ENCODE results near the gene RSKR. TPM values are rescaled to one million over a fixed set of nuclear protein-coding genes. Genes with fewer than 3 reads are reported as not detected.

RSKR gene, protein sequence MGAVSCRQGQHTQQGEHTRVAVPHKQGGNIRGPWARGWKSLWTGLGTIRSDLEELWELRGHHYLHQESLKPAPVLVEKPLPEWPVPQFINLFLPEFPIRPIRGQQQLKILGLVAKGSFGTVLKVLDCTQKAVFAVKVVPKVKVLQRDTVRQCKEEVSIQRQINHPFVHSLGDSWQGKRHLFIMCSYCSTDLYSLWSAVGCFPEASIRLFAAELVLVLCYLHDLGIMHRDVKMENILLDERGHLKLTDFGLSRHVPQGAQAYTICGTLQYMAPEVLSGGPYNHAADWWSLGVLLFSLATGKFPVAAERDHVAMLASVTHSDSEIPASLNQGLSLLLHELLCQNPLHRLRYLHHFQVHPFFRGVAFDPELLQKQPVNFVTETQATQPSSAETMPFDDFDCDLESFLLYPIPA
- total RNA-seq = 5.1 and 5.8 TPM in 2 replicates

DNA sequence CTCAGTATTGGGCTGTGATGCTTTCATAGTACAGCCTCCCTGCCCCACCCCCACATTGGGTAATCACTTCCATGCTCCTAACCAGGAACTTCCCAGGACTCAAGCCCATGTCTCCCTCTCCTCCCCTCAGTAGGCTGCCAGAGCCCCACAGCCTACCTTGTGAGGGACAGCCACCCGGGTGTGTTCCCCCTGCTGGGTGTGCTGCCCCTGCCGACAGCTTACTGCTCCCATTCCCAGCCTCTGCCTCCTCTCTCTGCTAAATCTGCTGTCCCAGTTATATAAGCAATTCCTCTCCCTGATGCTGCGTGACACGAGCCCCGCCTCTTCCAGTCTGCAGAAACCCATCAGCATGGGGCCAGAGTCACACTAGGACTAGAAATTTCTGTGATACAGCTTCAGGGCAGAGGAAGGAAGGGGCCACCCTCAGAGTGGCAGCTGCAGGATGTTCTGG is at the start of gene RSKR:
TSS of gene RSKR (minus strand) at position 255 of the 451 bp plus-strand sequence. CDS start at position 231, 24 bp downstream.

DNA sequence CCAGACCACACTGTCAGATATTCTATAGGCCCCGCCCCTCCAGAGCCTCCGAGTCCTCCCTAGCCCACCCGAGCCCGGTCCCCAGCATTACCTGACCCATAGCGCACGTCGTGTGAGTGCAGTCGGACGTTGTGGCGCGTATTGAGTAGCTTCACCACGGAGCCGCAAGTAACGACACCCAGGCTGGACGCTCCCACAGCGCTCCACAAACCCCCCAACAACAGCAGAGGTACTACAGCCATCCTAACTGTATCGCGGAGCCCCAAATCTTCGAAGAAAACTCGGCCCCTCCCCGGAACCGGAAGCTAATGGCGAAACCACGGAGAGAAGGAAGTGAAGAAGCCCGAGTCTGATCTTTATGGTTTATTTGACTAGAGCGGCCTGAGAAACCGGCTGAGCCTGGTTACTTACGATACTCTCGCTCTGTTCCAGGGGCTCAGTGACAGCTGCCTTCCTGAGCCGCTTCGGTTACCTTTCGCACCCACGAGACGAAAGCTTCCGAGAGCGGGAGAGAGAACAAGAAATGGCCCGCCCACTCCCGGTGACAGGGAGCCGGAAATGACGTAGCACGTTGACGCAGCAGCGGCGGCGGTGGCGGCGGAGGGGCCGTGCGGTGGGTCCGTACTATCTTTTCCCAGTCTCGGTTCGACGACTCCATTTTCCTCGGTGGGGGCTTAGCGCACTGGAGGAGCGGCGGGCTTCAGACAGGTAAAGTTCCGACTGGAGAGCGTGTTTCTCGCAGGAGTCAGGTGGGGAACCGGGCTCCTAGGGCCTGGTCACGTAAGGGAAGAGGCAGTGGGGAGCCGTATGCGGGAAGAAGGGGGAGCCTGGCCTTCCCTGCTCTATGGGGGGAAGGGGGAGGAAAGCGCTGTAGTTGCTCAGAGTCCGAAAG is 47.9 kb upstream of the RSKR start, which contains the start of the genes SDF2 and SUPT6H:
TSS of gene SDF2 (minus strand) at position 272 of the 892 bp plus-strand sequence. CDS start at position 242, 30 bp downstream.
TSS of gene SUPT6H (plus strand) at position 571 of the 892 bp plus-strand sequence. CDS start 11,197 bp downstream, outside the sequence.

DNA sequence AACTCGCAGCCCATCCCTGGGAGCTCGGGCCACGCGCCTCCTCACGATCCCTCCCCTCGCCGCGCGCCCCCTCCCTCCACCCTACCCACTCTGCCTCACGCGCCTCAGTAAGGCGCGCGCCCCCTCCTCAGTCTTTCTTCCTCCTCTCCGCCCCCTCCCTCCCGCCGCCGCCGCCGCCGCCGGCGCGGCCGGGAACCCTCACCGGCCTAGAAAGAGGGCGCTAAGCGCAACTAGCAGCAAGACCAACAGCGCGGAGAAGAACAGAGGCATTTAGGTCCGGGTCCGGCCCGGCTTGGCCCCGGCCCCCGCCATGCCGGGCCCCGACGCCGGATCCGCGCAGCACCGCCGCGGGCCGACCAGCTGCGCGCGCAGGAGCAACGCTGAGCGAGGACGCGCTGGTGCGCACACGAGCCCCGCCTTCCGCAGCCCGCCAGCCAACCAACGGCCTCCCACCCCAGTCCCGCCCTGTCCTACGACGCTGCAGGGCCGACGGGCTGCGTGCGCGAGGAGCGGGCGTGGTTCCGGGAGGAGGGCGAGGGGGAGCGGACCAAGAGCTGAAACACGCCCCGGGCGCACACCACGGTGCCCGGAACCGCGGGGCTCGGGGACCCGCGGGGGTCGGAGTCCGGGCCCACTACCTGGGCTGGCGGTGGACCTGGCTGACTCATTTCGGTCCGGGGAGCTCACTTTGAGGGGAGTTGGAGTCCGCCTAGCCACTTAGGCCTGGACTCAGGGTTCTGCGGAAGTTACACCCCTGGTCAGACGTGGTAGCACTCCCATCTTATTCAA is 31.0 kb upstream of the RSKR start, which contains the start of gene BLTP2:
TSS of gene BLTP2 (minus strand) at position 372 of the 789 bp plus-strand sequence. CDS start at position 270, 102 bp downstream.

DNA sequence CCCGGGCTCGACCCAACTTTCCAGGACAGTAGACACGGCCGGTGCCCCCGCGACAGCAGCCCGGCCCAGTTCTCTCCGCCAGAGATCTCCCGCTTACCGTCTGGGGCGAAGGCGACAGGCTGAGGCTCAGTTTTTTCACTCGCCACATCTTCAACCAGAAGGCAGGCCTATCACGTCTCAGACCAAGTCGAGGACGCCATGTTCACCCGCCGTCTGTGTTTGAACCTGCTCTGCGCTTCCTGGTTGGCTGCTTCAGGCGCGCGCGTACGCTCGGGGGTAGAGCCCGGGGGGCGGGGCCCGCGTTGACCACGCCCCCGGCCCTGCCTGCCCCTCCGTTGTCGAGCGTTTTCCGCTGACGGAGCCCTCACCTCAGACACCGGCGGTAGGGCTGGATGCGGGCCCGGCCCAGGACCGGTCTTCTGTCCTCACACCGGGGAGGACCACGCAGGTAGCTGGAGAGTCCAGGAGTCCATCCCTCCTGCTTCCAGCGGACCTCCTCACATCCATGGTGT is 15.1 kb downstream of the RSKR start, which contains the start of gene SPAG5:
TSS of gene SPAG5 (minus strand) at position 227 of the 512 bp plus-strand sequence. CDS start at position 148, 79 bp downstream.

DNA sequence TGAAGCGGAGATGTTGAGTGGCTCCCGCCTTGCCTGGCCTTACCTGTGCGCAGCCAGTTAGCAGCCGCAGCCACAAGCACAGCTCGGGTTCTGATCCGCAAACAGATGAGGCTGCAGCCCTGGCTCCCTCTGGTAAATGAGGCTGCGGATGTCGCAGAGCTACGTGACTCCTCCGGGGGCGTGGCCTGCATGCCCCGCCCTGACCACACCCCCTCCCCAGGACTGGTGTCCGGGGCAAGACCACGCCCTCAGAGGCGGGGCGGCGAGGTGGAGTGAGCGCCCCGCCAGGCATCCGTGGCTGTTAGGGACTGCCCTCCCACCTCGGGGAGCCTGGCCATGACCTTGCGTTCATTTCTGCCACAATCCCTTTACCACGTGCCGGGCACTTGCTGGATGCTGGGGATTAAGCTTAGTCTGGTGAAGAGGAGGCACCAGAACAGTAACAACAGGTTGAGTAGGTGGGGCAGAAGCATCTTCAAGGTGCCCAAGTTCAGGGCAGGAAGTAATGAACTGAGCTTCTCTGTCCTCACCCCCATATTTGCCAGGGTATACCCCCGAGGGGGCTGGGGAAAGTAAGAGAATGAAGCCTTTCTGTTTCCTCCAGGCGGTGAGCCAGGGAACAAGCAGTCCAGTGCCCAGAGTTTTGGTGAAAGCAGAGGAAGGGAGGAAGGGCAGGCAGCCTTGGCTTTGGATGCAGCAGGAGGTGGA is 37.1 kb downstream of the RSKR start, which contains the start of gene ALDOC:
TSS of gene ALDOC (minus strand) at position 138 of the 708 bp plus-strand sequence. CDS start 1,363 bp downstream, outside the sequence.

DNA sequence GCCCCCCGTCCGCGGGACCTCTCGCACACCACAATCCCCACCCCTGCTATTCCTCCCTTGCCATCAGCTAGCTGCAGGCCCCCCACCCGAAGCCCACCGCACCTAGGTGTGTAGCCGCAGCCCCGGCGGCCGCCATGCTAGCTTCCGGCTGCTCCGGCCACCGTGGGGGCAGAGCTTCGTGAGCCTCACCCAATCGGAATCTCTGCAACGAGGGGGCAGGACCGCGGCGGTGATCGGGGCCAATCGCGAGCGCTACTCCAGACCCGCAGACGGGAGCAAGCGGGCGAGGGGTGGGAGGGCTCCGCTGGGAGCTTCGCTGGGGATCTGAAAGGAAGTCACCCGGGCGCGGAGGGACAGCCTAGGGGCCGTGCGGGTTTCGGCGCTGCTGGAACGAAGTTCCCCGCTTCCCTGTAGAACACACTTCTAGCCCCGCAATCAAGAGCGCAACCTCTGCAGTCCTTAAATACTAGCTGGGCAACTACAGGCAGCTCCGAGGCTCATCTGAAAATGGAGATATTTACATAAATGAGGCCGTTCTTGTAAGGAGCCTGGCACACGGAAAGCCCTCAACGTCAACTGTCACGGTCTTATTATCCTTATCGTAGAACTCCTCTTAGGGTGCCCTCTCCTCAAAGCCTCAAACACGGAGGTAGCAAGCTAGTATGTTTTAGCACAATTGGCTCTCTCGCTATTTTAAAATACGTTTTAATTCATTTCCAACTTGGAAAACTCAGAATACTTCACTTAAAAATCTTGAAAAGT is 42.4 kb downstream of the RSKR start, which contains the start of gene PIGS:
TSS of gene PIGS (minus strand) at position 164 of the 762 bp plus-strand sequence. CDS start at position 136, 28 bp downstream.

Other genes starting within 250 kb of the RSKR start
- not detected in 2 replicates for gene SEBOX, start 249.0 kb downstream of the RSKR start, total RNA-seq
- gene VTN, start 243.9 kb downstream of the RSKR start, total RNA-seq = 0.33 TPM in 1 of 2 replicates, not detected in the other
- gene SARM1, start 242.5 kb downstream of the RSKR start, total RNA-seq = 6.1 and 9.4 TPM in 2 replicates
- 3.2 and 8.1 TPM in 2 replicates for gene SLC46A1, start 208.0 kb downstream of the RSKR start, total RNA-seq
- not detected in 2 replicates for gene SLC13A2, start 140.5 kb downstream of the RSKR start, total RNA-seq
- not detected in 2 replicates for gene FOXN1, start 107.8 kb downstream of the RSKR start, total RNA-seq
- gene UNC119, start 61.6 kb downstream of the RSKR start, total RNA-seq = 18.0 and 43.2 TPM in 2 replicates
- 61.2 and 78.9 TPM in 2 replicates for gene PIGS, start 42.7 kb downstream of the RSKR start, total RNA-seq
- 72.4 and 98.9 TPM in 2 replicates for gene ALDOC, start 37.3 kb downstream of the RSKR start, total RNA-seq
- 5.6 and 46.1 TPM in 2 replicates for gene SPAG5, start 15.2 kb downstream of the RSKR start, total RNA-seq
- gene BLTP2, start 31.0 kb upstream of the RSKR start, total RNA-seq = 154 and 173 TPM in 2 replicates
- 49.8 and 56.4 TPM in 2 replicates for gene SDF2, start 47.7 kb upstream of the RSKR start, total RNA-seq
- gene SUPT6H, start 48.0 kb upstream of the RSKR start, total RNA-seq = 55.9 and 59.9 TPM in 2 replicates
- 1.9 and 3.1 TPM in 2 replicates for gene PROCA1, start 97.7 kb upstream of the RSKR start, total RNA-seq
- gene RAB34, start 103.7 kb upstream of the RSKR start, total RNA-seq = 239 and 240 TPM in 2 replicates
- 437 and 574 TPM in 2 replicates for gene RPL23A, start 105.8 kb upstream of the RSKR start, total RNA-seq
- 4.1 and 7.1 TPM in 2 replicates for gene TLCD1, start 112.0 kb upstream of the RSKR start, total RNA-seq
- 4.4 and 5.6 TPM in 2 replicates for gene NEK8, start 114.6 kb upstream of the RSKR start, total RNA-seq
- gene TRAF4, start 129.8 kb upstream of the RSKR start, total RNA-seq = 14.3 and 26.8 TPM in 2 replicates
- gene FAM222B, start 228.6 kb upstream of the RSKR start, total RNA-seq = 4.0 and 5.2 TPM in 2 replicates
- 32.7 and 35.4 TPM in 2 replicates for gene ERAL1, start 240.8 kb upstream of the RSKR start, total RNA-seq

Measured in smooth muscle cell of trachea (primary cell).